HepG2 (cell line): Measurements from ENCODE around the gene SEBOX. TPM values are rescaled to one million over a fixed set of nuclear protein-coding genes. Genes with fewer than 3 reads are reported as not detected.

Source experiments
- ATAC-seq: fragments of 200-7000 bp; cut with Tn5 transposase; 3 replicates; pipeline ENCODE4 v1.9.1; 2020; ENCODE audit warnings: mild to moderate bottlenecking, moderate library complexity
- BruUV-seq: library from RNA; stranded (reverse); fragments of 400-500 nt; replicated peaks from 2 replicates; lab custom pipeline; 2021; lab: Mats Ljungman, UMichigan
- CTCF ChIA-PET: fragments of 300-600 bp; formaldehyde crosslinking; extraction: SDS; loops from one replicate; lab custom pipeline; 2021; ENCODE audit warnings: low total read pairs, inconsistent platforms, low intra/inter-chr PET ratio; lab: Yijun Ruan, JAX
- POLR2A ChIA-PET: fragments of 350-600 bp; sonication (Branson Sonifier 250); formaldehyde crosslinking; loops from one replicate; lab custom pipeline; 2020; ENCODE audit warnings: antibody characterized with exemption, inconsistent platforms; lab: Yijun Ruan, JAX
- DNase-seq: peaks from one replicate; pipeline ENCODE4 v3.0.0-alpha.2; 2015; ENCODE audit warnings: low spot score
- FAIRE-seq: peaks from 3 replicates; lab custom pipeline; 2011; peaks lifted over from hg19 to GRCh38; lab: Jason Lieb, UNC
- H2AFZ ChIP-seq: one replicate; pipeline ENCODE4 v1.6.1; 2011; ENCODE audit warnings: low read length, inconsistent platforms
- H3K27ac ChIP-seq: fragments of 300-600 bp; 3 replicates; pipeline ENCODE4 v1.8.0; 2011; ENCODE audit warnings: mixed run types, mild to moderate bottlenecking, mixed read lengths, low read length, inconsistent platforms; ENCODE audit not compliant: insufficient read depth; ENCODE audit errors: extremely low read length
- H3K27me3 ChIP-seq, 2 experiments: fragments of 200-600 bp in 1 of 2; 2 replicates in 1 of 2; 3 replicates in 1 of 2; pipeline versions ENCODE4 v1.6.0 to v1.8.0; 2011; ENCODE audit warnings: low read length in 2 of 2, mild to moderate bottlenecking in 2 of 2, moderate library complexity in 2 of 2, inconsistent platforms in 1 of 2; ENCODE audit not compliant: insufficient read depth in 2 of 2, control insufficient read depth in 1 of 2
- H3K36me3 ChIP-seq, 2 experiments: fragments of 200-600 bp in 1 of 2; replicated peaks in 1 of 2; 2 replicates in 1 of 2; 3 replicates in 1 of 2; pipeline versions ENCODE4 v1.5.1 to v1.8.0; 2011; ENCODE audit warnings: low read length in 2 of 2, inconsistent platforms in 1 of 2; ENCODE audit not compliant: insufficient read depth in 2 of 2, control insufficient read depth in 1 of 2
- H3K4me1 ChIP-seq: 2 replicates; pipeline ENCODE4 v1.5.1; 2012; ENCODE audit warnings: low read length, inconsistent platforms; ENCODE audit not compliant: insufficient read depth
- H3K4me2 ChIP-seq: 2 replicates; pipeline ENCODE4 v1.6.0; 2011; ENCODE audit warnings: low read depth, low read length, inconsistent platforms
- H3K4me3 ChIP-seq, 3 experiments: fragments of 200-600 bp in 1 of 3; sonication (generic), shearing (Covaris generic) in 1 of 3; replicated peaks in 1 of 3; 2 replicates each; pipeline ENCODE4 v1.5.1; 2011 to 2016; ENCODE audit warnings: low read length in 3 of 3, inconsistent platforms in 2 of 3, low read depth in 2 of 3, mild to moderate bottlenecking in 2 of 3, control low read depth in 1 of 3, mixed read lengths in 1 of 3; ENCODE audit not compliant: insufficient read depth in 1 of 3
- H3K79me2 ChIP-seq: one replicate; pipeline ENCODE4 v1.6.1; 2011; ENCODE audit warnings: low read length, inconsistent platforms; ENCODE audit not compliant: insufficient read depth
- H3K9ac ChIP-seq: 2 replicates; pipeline ENCODE4 v1.6.0; 2011; ENCODE audit warnings: mild to moderate bottlenecking, low read depth, low read length, inconsistent platforms; ENCODE audit not compliant: insufficient read depth
- H3K9me3 ChIP-seq: 2 replicates; pipeline ENCODE4 v1.5.1; 2012; ENCODE audit warnings: mild to moderate bottlenecking, low read length
- H4K20me1 ChIP-seq: 2 replicates; pipeline ENCODE4 v1.6.0; 2011; ENCODE audit warnings: inconsistent platforms, mild to moderate bottlenecking, low read length, moderate library complexity; ENCODE audit not compliant: insufficient read depth
- MAF1 ChIP-seq: sonication (generic); formaldehyde crosslinking; IDR thresholded peaks from 2 replicates; pipeline ENCODE4 v1.5.0; 2020; ENCODE audit warnings: missing genetic modification reagents, borderline replicate concordance
- NCOA2 ChIP-seq: sonication (generic); formaldehyde crosslinking; IDR thresholded peaks from 2 replicates; pipeline ENCODE4 v1.8.0; 2022; ENCODE audit warnings: inconsistent platforms
- WGBS: methylation state at CpG from one replicate; pipeline ENCODE4 v1.1.6; 2017; ENCODE audit warnings: low lambda C conversion rate; 5-methylcytosine and 5-hydroxymethylcytosine counted together
- in situ Hi-C: cut with HindIII; loops from 2 replicates; pipeline ENCODE4 v1.10.0; 2017; ENCODE audit warnings: low pct_unique_long_range_greater_than_20kb; ENCODE audit not compliant: extremely low pct_ligation_motif_present
- intact Hi-C: fragments of 100-400 bp; cut with micrococcal nuclease; formaldehyde crosslinking; loops from one replicate; pipeline ENCODE4 v1.10.0; 2022; ENCODE audit not compliant: unreplicated experiment
- polyA plus RNA-seq, 8 experiments: library from polyadenylated mRNA; depleted of rRNA in 3 of 8; stranded (reverse) in 7 of 8; unstranded in 1 of 8; fragments of >200 nt; fragmentation: Illumina TruSeq in 4 of 8; extraction: Trizol in 4 of 8; gene quantifications; 2 replicates each; pipeline versions ENCODE4 v1.2.1 to v1.2.3, GENCODE V29; 2011 to 2016; ENCODE audit warnings: low read depth in 4 of 8, missing spikeins in 1 of 8, mixed read lengths in 1 of 8; ENCODE audit not compliant: insufficient read depth in 1 of 8
- total RNA-seq, 5 experiments: library from RNA; depleted of rRNA; stranded (reverse); fragments of >200 nt; fragmentation: Illumina TruSeq; extraction: Trizol; gene quantifications; 2 replicates each; pipeline ENCODE4 v1.2.3, GENCODE V29; 2016; ENCODE audit warnings: low read depth in 1 of 5
- TF ChIP-seq, protein P1 (sequence below): sonication (generic); formaldehyde crosslinking; IDR thresholded peaks from 2 replicates; pipeline ENCODE4 v1.4.0; 2020; ENCODE audit warnings: missing genetic modification reagents
- TF ChIP-seq, protein P2 (sequence below): sonication (generic); formaldehyde crosslinking; IDR thresholded peaks from 2 replicates; pipeline ENCODE4 v1.5.1; 2020; ENCODE audit warnings: missing genetic modification reagents, mild to moderate bottlenecking, borderline replicate concordance

SEBOX gene
- total and polyA plus RNA-seq, 2 of the 13 experiments (the other 11 are each of a cell fraction or from before 2014, with no cell fraction given): not detected

DNA sequence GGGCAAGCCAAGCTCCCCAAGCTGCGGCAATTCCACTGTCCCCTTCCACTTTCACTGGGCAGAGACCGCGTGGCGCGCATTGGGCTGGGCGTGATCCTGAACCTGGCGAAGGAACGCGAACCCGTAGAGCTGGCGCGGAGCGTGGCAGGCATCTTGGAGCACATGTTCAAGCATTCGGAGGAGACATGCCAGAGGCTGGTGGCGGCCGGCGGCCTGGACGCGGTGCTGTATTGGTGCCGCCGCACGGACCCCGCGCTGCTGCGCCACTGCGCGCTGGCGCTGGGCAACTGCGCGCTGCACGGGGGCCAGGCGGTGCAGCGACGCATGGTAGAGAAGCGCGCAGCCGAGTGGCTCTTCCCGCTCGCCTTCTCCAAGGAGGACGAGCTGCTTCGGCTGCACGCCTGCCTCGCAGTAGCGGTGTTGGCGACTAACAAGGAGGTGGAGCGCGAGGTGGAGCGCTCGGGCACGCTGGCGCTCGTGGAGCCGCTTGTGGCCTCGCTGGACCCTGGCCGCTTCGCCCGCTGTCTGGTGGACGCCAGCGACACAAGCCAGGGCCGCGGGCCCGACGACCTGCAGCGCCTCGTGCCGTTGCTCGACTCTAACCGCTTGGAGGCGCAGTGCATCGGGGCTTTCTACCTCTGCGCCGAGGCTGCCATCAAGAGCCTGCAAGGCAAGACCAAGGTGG, 16.3 kb upstream of the SEBOX start:
- Histone ChIP-seq H4K20me1 (no peaks in the 10 kb centered on the region), H3K36me3 (no peaks in the 10 kb centered on the region), H2AFZ (no peak overlapping the region), H3K79me2 (no peaks in the 10 kb centered on the region), H3K27me3 (no peaks in the 10 kb centered on the region), H3K4me2 (no peak overlapping the region), H3K4me1 (peaks cover 26% of the 10 kb centered on the region), H3K27ac (no peak overlapping the region), H3K4me3 (no peak overlapping the region), H3K9ac (no peak overlapping the region), H3K9me3 (no peaks in the 10 kb centered on the region)
- FAIRE-seq (no peak), DNase-seq (no peak), ATAC-seq (no peak)
- TF ChIP-seq NCOA2 (CRISPR knock-in tag) (no peak), MAF1 (CRISPR knock-in tag) (no peak)
- TF ChIP-seq, protein P1, sequence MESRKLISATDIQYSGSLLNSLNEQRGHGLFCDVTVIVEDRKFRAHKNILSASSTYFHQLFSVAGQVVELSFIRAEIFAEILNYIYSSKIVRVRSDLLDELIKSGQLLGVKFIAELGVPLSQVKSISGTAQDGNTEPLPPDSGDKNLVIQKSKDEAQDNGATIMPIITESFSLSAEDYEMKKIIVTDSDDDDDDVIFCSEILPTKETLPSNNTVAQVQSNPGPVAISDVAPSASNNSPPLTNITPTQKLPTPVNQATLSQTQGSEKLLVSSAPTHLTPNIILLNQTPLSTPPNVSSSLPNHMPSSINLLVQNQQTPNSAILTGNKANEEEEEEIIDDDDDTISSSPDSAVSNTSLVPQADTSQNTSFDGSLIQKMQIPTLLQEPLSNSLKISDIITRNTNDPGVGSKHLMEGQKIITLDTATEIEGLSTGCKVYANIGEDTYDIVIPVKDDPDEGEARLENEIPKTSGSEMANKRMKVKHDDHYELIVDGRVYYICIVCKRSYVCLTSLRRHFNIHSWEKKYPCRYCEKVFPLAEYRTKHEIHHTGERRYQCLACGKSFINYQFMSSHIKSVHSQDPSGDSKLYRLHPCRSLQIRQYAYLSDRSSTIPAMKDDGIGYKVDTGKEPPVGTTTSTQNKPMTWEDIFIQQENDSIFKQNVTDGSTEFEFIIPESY: peak; percentile 10; the same call in 1 of the 2 replicates
- TF ChIP-seq, protein P2, sequence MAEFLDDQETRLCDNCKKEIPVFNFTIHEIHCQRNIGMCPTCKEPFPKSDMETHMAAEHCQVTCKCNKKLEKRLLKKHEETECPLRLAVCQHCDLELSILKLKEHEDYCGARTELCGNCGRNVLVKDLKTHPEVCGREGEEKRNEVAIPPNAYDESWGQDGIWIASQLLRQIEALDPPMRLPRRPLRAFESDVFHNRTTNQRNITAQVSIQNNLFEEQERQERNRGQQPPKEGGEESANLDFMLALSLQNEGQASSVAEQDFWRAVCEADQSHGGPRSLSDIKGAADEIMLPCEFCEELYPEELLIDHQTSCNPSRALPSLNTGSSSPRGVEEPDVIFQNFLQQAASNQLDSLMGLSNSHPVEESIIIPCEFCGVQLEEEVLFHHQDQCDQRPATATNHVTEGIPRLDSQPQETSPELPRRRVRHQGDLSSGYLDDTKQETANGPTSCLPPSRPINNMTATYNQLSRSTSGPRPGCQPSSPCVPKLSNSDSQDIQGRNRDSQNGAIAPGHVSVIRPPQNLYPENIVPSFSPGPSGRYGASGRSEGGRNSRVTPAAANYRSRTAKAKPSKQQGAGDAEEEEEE (CRISPR knock-in tag): no peak
- 97% methylated on average over 63 of the region's 72 CpGs for WGBS
- in situ Hi-C loops (no loop called here), intact Hi-C loops (no loop called here)
- CTCF ChIA-PET: no interaction called here
- POLR2A ChIA-PET: interaction anchor here (0.6 to 5.7 kb wide), 10 partner anchors 8 to 24 kb away, joined by 3 to 107 read pairs (median 7); partner anchors contain the start of genes POLDIP2, SARM1 and VTN
- BruUV-seq: no TSS peak
